GM12874 (cell line): Measurements from ENCODE around the gene PTPRN2.

Experiments used
- CTCF ChIP-seq: IDR thresholded peaks from 2 replicates; pipeline ENCODE4 v1.5.1; 2011; ENCODE audit warnings: low read depth, mild to moderate bottlenecking, control low read depth, low read length, moderate library complexity; ENCODE audit not compliant: insufficient read depth

Gene PTPRN2

GRCh38 chr7:157737151-157738065 lies 850.2 kb downstream of the PTPRN2 start:
- no peak for TF ChIP-seq CTCF

GRCh38 chr7:157736341-157736740 lies 851.3 kb downstream of the PTPRN2 start:
- no peak for TF ChIP-seq CTCF

GRCh38 chr7:157735826-157736225 lies 851.8 kb downstream of the PTPRN2 start:
- TF ChIP-seq CTCF: no peak

- TF ChIP-seq CTCF: no peak
Measured at GRCh38 chr7:157734676-157735640, 852.7 kb downstream of the PTPRN2 start.

GRCh38 chr7:157731126-157731525 lies 856.5 kb downstream of the PTPRN2 start:
- TF ChIP-seq CTCF: no peak

- TF ChIP-seq CTCF: no peak
Measured at GRCh38 chr7:157730614-157731013, 857.0 kb downstream of the PTPRN2 start.

- no peak for TF ChIP-seq CTCF
Measured at GRCh38 chr7:157729566-157729965, 858.1 kb downstream of the PTPRN2 start.
